IMR-90 (cell line): Measurements from ENCODE around the gene DOHH. TPM values are rescaled to one million over a fixed set of nuclear protein-coding genes. Genes with fewer than 3 reads are reported as not detected.
A peak's percentile ranks its signal among the peaks of the same experiment; 100 is the strongest.

Source experiments
- ATAC-seq: fragments of 200-7000 bp; cut with Tn5 transposase; 2 replicates; pipeline ENCODE4 v1.9.1; 2020; ENCODE audit warnings: low read depth, mild to moderate bottlenecking, moderate library complexity
- BruUV-seq: library from RNA; stranded (reverse); fragments of 400-500 nt; replicated peaks from 2 replicates; lab custom pipeline; 2021; lab: Mats Ljungman, UMichigan
- CTCF ChIA-PET: fragments of 300-600 bp; formaldehyde crosslinking; extraction: SDS; loops from one replicate; lab custom pipeline; 2021; ENCODE audit warnings: antibody characterized with exemption; lab: Yijun Ruan, JAX
- POLR2A ChIA-PET: fragments of 300-600 bp; sonication (Branson Sonifier 250); formaldehyde crosslinking; loops from one replicate; lab custom pipeline; 2022; ENCODE audit warnings: antibody characterized with exemption; ENCODE audit not compliant: unreplicated experiment; lab: Charles Lee
- DNase-seq: peaks from one replicate; pipeline ENCODE4 v3.0.0; 2013
- H2AFZ ChIP-seq: replicated peaks from 2 replicates; pipeline ENCODE3; 2013; ENCODE audit warnings: low read length, mild to moderate bottlenecking; ENCODE audit not compliant: poor library complexity
- H2AK5ac ChIP-seq: 2 replicates; pipeline ENCODE4 v1.6.1; 2013; ENCODE audit warnings: low read depth, low read length, inconsistent platforms
- H2AK9ac ChIP-seq: replicated peaks from 2 replicates; pipeline ENCODE3; 2013; ENCODE audit warnings: mild to moderate bottlenecking, low read depth, low read length, moderate library complexity; ENCODE audit not compliant: poor library complexity
- H2BK120ac ChIP-seq: 2 replicates; pipeline ENCODE4 v1.6.1; 2013; ENCODE audit warnings: low read depth, low read length, inconsistent platforms
- H2BK15ac ChIP-seq: 3 replicates; pipeline ENCODE4 v1.6.1; 2013; ENCODE audit warnings: low read depth, low read length, inconsistent platforms
- H2BK20ac ChIP-seq: 2 replicates; pipeline ENCODE4 v1.6.1; 2013; ENCODE audit warnings: low read depth, mild to moderate bottlenecking, inconsistent platforms, low read length, moderate library complexity
- H2BK5ac ChIP-seq: 2 replicates; pipeline ENCODE4 v1.6.1; 2013; ENCODE audit warnings: mild to moderate bottlenecking, low read depth, low read length, inconsistent platforms; ENCODE audit not compliant: poor library complexity, severe bottlenecking
- H3K14ac ChIP-seq: replicated peaks from 2 replicates; pipeline ENCODE4 v1.6.1; 2013; ENCODE audit warnings: low read depth, low read length, inconsistent platforms
- H3K18ac ChIP-seq: 2 replicates; pipeline ENCODE4 v1.6.1; 2013; ENCODE audit warnings: low read depth, low read length, control low read depth
- H3K23ac ChIP-seq: 2 replicates; pipeline ENCODE4 v1.6.1; 2013; ENCODE audit warnings: low read depth, low read length, inconsistent platforms
- H3K27ac ChIP-seq: 2 replicates; pipeline ENCODE4 v1.5.1; 2013; ENCODE audit warnings: mild to moderate bottlenecking, control low read depth, low read length; ENCODE audit not compliant: insufficient read depth
- H3K27me3 ChIP-seq: 2 replicates; pipeline ENCODE4 v1.6.1; 2013; ENCODE audit warnings: low read length; ENCODE audit not compliant: control insufficient read depth, insufficient read depth
- H3K36me3 ChIP-seq: 2 replicates; pipeline ENCODE4 v1.6.1; 2013; ENCODE audit warnings: low read length, mixed read lengths; ENCODE audit not compliant: control insufficient read depth, insufficient read depth
- H3K4ac ChIP-seq: 2 replicates; pipeline ENCODE4 v1.6.1; 2013; ENCODE audit warnings: low read depth, low read length, inconsistent platforms
- H3K4me1 ChIP-seq: 2 replicates; pipeline ENCODE4 v1.6.1; 2013; ENCODE audit warnings: low read length, mixed read lengths; ENCODE audit not compliant: control insufficient read depth, insufficient read depth
- H3K4me2 ChIP-seq: 2 replicates; pipeline ENCODE4 v1.6.1; 2013; ENCODE audit warnings: low read depth, mild to moderate bottlenecking, control low read depth, low read length, moderate library complexity
- H3K4me3 ChIP-seq: 2 replicates; pipeline ENCODE4 v1.5.1; 2013; ENCODE audit warnings: low read depth, mild to moderate bottlenecking, control low read depth, low read length, moderate library complexity; ENCODE audit not compliant: insufficient read depth
- H3K56ac ChIP-seq: 2 replicates; pipeline ENCODE4 v1.6.1; 2013; ENCODE audit warnings: low read length, inconsistent platforms; ENCODE audit not compliant: insufficient read depth; ENCODE audit errors: extremely low read depth
- H3K79me1 ChIP-seq, 2 experiments: 2 replicates each; pipeline ENCODE4 v1.6.1; 2013; ENCODE audit warnings: low read length in 2 of 2, inconsistent platforms in 1 of 2, low read depth in 1 of 2
- H3K9ac ChIP-seq: 2 replicates; pipeline ENCODE4 v1.6.1; 2013; ENCODE audit warnings: low read depth, low read length, control low read depth
- H3K9me1 ChIP-seq: 2 replicates; pipeline ENCODE4 v1.6.1; 2013; ENCODE audit warnings: low read length, inconsistent platforms; ENCODE audit not compliant: insufficient read depth
- H3K9me3 ChIP-seq: 2 replicates; pipeline ENCODE4 v1.6.1; 2013; ENCODE audit warnings: low read length; ENCODE audit not compliant: control insufficient read depth, insufficient read depth
- H4K20me1 ChIP-seq: 2 replicates; pipeline ENCODE4 v1.6.1; 2013; ENCODE audit warnings: low read length, inconsistent platforms; ENCODE audit not compliant: insufficient read depth
- H4K5ac ChIP-seq: 2 replicates; pipeline ENCODE4 v1.6.1; 2013; ENCODE audit warnings: mild to moderate bottlenecking, low read depth, low read length, control low read depth
- H4K8ac ChIP-seq, 2 experiments: 2 replicates each; pipeline ENCODE4 v1.6.1; 2013; ENCODE audit warnings: low read depth in 2 of 2, low read length in 2 of 2, control low read depth in 1 of 2, inconsistent platforms in 1 of 2
- H4K91ac ChIP-seq: 2 replicates; pipeline ENCODE4 v1.6.1; 2013; ENCODE audit warnings: low read depth, low read length, inconsistent platforms; ENCODE audit not compliant: insufficient read depth
- CEBPB ChIP-seq: IDR thresholded peaks from 2 replicates; pipeline ENCODE4 v1.6.1; 2012; ENCODE audit warnings: low read depth, low read length, improper control_type of control experiment
- CHD1 ChIP-seq: IDR thresholded peaks from 2 replicates; pipeline ENCODE4 v1.6.1; 2012; ENCODE audit warnings: low read depth, low read length, improper control_type of control experiment
- FOS ChIP-seq: fragments of 150-350 bp; IDR thresholded peaks from 2 replicates; pipeline ENCODE4 v1.6.1; 2016; ENCODE audit warnings: low read depth, low read length
- MAFK ChIP-seq: IDR thresholded peaks from 2 replicates; pipeline ENCODE4 v1.6.1; 2012; ENCODE audit warnings: low read depth, low read length, improper control_type of control experiment
- MXI1 ChIP-seq: IDR thresholded peaks from 2 replicates; pipeline ENCODE4 v1.6.1; 2012; ENCODE audit warnings: low read depth, mild to moderate bottlenecking, low read length, moderate library complexity, borderline replicate concordance
- POLR2A ChIP-seq: IDR thresholded peaks from 2 replicates; pipeline ENCODE4 v1.6.1; 2012; ENCODE audit warnings: mild to moderate bottlenecking, low read depth, low read length
- RAD21 ChIP-seq: IDR thresholded peaks from 2 replicates; pipeline ENCODE4 v1.6.1; 2012; ENCODE audit warnings: low read length, improper control_type of control experiment
- RCOR1 ChIP-seq: IDR thresholded peaks from 2 replicates; pipeline ENCODE4 v1.6.1; 2012; ENCODE audit warnings: mild to moderate bottlenecking, low read length, improper control_type of control experiment; ENCODE audit not compliant: insufficient replicate concordance
- RFX5 ChIP-seq: IDR thresholded peaks from 2 replicates; pipeline ENCODE4 v1.8.0; 2012; ENCODE audit warnings: low read depth, mild to moderate bottlenecking, low read length, moderate library complexity
- SMC3 ChIP-seq: fragments of 150-350 bp; IDR thresholded peaks from 2 replicates; pipeline ENCODE4 v1.6.1; 2016; ENCODE audit warnings: low read depth, mild to moderate bottlenecking, antibody characterized with exemption, low read length, moderate library complexity
- WGBS, 2 experiments: methylation state at CpG; one replicate each; pipeline versions ENCODE4 v1.1.5 to v1.1.7; 2013; ENCODE audit warnings: missing lambda C conversion rate in 2 of 2; ENCODE audit not compliant: insufficient read length in 1 of 2; ENCODE audit errors: extremely low coverage in 2 of 2; 5-methylcytosine and 5-hydroxymethylcytosine counted together
- dilution Hi-C: fragments of 300-500 bp; cut with HindIII; formaldehyde crosslinking; loops from one replicate; pipeline ENCODE4 v1.14.3; 2018; ENCODE audit warnings: low sequenced_read_pairs; ENCODE audit not compliant: unreplicated experiment
- in situ Hi-C: fragments of 300-500 bp; cut with MboI; formaldehyde crosslinking; loops from 3 replicates; pipeline ENCODE4 v1.14.3; 2019; ENCODE audit warnings: low sequenced_read_pairs, inconsistent platforms, mixed read lengths
- intact Hi-C: fragments of 100-400 bp; cut with micrococcal nuclease; formaldehyde crosslinking; loops from 2 replicates; pipeline ENCODE4 v1.10.0; 2022
- polyA plus RNA-seq, 3 experiments: library from polyadenylated mRNA; depleted of rRNA; stranded (reverse); fragments of >200 nt; gene quantifications; 2 replicates each; pipeline ENCODE4 v1.2.3, GENCODE V29; 2012; ENCODE audit warnings: low replicate concordance in 1 of 3
- total RNA-seq: library from RNA; depleted of rRNA; stranded (reverse); fragments of >200 nt; gene quantifications from 2 replicates; pipeline ENCODE4 v1.2.3, GENCODE V29; 2012
- TF ChIP-seq, protein P1 (sequence below): fragments of 150-350 bp; IDR thresholded peaks from 2 replicates; pipeline ENCODE4 v1.6.1; 2017; ENCODE audit warnings: mild to moderate bottlenecking, antibody characterized with exemption, low read length, low read depth

The DOHH gene
- total and polyA plus RNA-seq, 2 of the 4 experiments (the other 2 are of a cell fraction): 3.2 to 9.2 TPM

DNA sequence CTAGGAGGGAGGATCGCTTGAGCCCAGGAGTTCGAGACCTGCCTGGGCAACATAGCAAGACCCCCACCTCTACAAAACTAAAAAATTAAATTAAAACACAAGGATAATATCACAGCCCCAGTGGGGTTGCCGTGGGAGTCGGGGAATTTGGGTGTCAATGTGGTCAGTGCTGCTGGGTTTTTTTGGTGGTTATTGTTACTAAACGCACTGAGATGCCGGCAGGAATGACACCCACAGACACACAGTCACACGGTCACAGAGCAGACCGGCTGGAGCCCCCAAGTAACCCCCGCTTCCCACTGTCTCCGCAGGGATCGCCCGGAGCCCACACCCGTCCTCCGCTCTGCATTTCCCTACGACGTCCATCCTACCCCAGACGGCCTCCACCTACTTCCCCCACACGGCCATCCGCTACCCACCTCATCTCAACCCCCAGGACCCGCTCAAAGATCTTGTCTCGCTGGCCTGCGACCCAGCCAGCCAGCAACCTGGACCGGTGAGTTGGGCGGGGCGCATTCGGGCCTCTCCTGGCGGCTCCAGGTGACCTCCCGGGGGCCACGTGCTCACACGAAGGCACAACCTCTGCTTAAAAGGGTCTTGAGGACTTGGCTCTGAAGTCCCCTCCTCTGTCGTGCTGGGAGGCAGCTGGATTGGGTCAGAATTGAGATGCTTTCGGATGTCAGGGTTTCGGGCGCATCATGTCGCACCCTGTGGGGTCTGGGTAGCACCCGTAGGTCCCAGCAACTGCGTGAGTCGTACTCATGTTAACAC, 48.1 kb downstream of the DOHH start (continued):
- TF ChIP-seq, protein P1, sequence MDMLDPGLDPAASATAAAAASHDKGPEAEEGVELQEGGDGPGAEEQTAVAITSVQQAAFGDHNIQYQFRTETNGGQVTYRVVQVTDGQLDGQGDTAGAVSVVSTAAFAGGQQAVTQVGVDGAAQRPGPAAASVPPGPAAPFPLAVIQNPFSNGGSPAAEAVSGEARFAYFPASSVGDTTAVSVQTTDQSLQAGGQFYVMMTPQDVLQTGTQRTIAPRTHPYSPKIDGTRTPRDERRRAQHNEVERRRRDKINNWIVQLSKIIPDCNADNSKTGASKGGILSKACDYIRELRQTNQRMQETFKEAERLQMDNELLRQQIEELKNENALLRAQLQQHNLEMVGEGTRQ: no peak

DNA sequence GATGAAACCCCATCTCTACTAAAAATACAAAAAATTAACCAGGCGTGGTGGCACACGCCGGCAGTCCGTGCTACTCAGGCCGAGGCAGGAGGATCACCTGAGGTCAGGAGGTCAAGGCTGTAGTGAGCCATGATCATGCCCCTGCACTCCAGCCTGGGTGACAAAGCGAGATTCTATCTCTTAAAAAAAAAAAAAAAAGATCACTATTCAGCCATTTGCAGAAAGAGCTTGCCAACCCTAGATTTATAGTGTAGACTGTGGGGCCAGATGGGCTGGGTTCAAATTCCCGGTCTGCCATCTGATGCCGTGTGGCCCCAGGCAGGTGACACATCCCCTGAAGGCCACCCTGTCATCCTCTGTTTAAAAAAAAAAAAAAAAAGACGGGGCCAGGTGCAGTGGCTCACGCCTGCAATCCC, 49.0 kb downstream of the DOHH start:
- POLR2A ChIA-PET: no interaction called here
- peaks cover 61% of the 10 kb centered on the region for H3K36me3 ChIP-seq

More for the DNA sequence above, 49.0 kb downstream of the DOHH start:
- dilution Hi-C loops (no loop called here), in situ Hi-C loops (no loop called here), intact Hi-C loops (loop anchor here (1.0 to 2.0 kb wide), 2 partner anchors 16 to 47 kb away; no protein-coding TSS in a partner anchor)
- Histone ChIP-seq H4K5ac (no peak overlapping the region), H3K79me1 (peaks cover 31 to 62% of the 10 kb centered on the region in 2 experiments), H3K9ac (no peak overlapping the region), H2BK5ac (peak overlapping the region; percentile 64), H2AK9ac (peak overlapping the region; percentile 65), H3K4ac (peak overlapping the region; percentile 73), H2BK20ac (peak overlapping the region; percentile 81), H3K9me1 (peaks cover 9% of the 10 kb centered on the region), H3K18ac (peak overlapping the region; percentile 10; the same call in 1 of the 2 replicates), H2BK120ac (peak overlapping the region; percentile 64; the same call in 1 of the 2 replicates), H3K27ac (peak overlapping the region; percentile 67), H3K9me3 (no peaks in the 10 kb centered on the region), H4K8ac (peak overlapping the region; percentile 14 to 64; a peak in 2 of 4 replicates), H3K4me1 (peaks cover 2% of the 10 kb centered on the region), H3K23ac (peak overlapping the region; percentile 74), H2AFZ (no peak overlapping the region), H3K4me3 (no peak overlapping the region), H2AK5ac (peak overlapping the region; percentile 99), H3K27me3 (no peaks in the 10 kb centered on the region), H3K56ac (peak overlapping the region; percentile 54), H3K14ac (peak overlapping the region; percentile 64), H4K20me1 (peaks cover 35% of the 10 kb centered on the region), H2BK15ac (peak overlapping the region; percentile 55; the same call in 1 of the 3 replicates), H3K4me2 (no peak overlapping the region), H4K91ac (peak overlapping the region; percentile 75)
- BruUV-seq: no TSS peak
- ATAC-seq (no peak), DNase-seq (no peak)
- 38% methylated on average over 5 of the region's 10 CpGs; no CpG with 5 or more reads in 1 of the 2 experiments for WGBS, 2 experiments
- CTCF ChIA-PET: no interaction called here
- no peak for TF ChIP-seq FOS
- TF ChIP-seq RAD21: no peak
- TF ChIP-seq SMC3: no peak
- no peak for TF ChIP-seq RFX5
- TF ChIP-seq RCOR1: no peak
- no peak for TF ChIP-seq MXI1
- TF ChIP-seq CHD1: no peak
- TF ChIP-seq POLR2A: no peak
- no peak for TF ChIP-seq CEBPB
- no peak for TF ChIP-seq MAFK
